Epithelial cell of proximal tubule (primary cell): ENCODE measurements around the gene FSTL4. TPM values are rescaled to one million over a fixed set of nuclear protein-coding genes. Genes with fewer than 3 reads are reported as not detected.

ENCODE experiments used
- DNase-seq: peaks from one replicate; pipeline ENCODE4 v3.0.0-alpha.2; 2011; ENCODE audit warnings: low read depth
- H3K4me3 ChIP-seq: 2 replicates; pipeline ENCODE4 v1.5.1; 2011; ENCODE audit warnings: low read depth, mild to moderate bottlenecking, low read length
- total RNA-seq: library from RNA; depleted of rRNA; stranded (reverse); fragments of >200 nt; gene quantifications from 2 replicates; pipeline ENCODE4 v1.2.3, GENCODE V29; 2015
- TF ChIP-seq, protein P1 (sequence below): conservative IDR thresholded peaks from 2 replicates; pipeline ENCODE4 v1.5.1; 2012; ENCODE audit warnings: low read depth, mild to moderate bottlenecking, low read length

Gene FSTL4
- total RNA-seq, 1 donor from 2014 or later, result not detected

- no peak for DNase-seq
- H3K4me3 ChIP-seq, result no peak overlapping the region
- TF ChIP-seq, protein P1, sequence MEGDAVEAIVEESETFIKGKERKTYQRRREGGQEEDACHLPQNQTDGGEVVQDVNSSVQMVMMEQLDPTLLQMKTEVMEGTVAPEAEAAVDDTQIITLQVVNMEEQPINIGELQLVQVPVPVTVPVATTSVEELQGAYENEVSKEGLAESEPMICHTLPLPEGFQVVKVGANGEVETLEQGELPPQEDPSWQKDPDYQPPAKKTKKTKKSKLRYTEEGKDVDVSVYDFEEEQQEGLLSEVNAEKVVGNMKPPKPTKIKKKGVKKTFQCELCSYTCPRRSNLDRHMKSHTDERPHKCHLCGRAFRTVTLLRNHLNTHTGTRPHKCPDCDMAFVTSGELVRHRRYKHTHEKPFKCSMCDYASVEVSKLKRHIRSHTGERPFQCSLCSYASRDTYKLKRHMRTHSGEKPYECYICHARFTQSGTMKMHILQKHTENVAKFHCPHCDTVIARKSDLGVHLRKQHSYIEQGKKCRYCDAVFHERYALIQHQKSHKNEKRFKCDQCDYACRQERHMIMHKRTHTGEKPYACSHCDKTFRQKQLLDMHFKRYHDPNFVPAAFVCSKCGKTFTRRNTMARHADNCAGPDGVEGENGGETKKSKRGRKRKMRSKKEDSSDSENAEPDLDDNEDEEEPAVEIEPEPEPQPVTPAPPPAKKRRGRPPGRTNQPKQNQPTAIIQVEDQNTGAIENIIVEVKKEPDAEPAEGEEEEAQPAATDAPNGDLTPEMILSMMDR, result no peak
Measured at GRCh38 chr5:133234273-133234672, 378.1 kb downstream of the FSTL4 start.

GRCh38 chr5:133233616-133234015 lies 378.7 kb downstream of the FSTL4 start:
- TF ChIP-seq, protein P1, result no peak
- DNase-seq, result no peak
- no peak overlapping the region for H3K4me3 ChIP-seq

DNA sequence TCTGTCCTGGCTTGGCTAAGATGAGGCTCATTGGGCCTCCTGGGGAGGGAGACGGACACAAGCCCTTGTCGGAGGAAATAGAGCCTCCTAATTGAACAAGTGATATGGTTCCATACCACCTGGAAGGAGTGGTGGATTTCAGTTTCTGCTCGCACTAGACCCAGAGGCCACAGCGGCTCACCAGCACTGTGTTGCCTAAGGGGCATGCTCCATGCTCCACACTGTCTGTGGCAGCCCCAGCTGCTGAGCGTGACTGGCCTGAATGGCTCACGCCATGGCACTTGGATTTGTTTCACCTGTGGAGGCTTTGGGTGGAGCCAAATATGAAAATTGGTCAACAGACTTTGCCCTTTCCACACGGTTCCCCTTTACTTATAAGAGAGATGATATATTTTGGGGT lies 379.4 kb downstream of the FSTL4 start:
- no peak for DNase-seq
- H3K4me3 ChIP-seq, result no peak overlapping the region
- TF ChIP-seq, protein P1, result no peak

DNA sequence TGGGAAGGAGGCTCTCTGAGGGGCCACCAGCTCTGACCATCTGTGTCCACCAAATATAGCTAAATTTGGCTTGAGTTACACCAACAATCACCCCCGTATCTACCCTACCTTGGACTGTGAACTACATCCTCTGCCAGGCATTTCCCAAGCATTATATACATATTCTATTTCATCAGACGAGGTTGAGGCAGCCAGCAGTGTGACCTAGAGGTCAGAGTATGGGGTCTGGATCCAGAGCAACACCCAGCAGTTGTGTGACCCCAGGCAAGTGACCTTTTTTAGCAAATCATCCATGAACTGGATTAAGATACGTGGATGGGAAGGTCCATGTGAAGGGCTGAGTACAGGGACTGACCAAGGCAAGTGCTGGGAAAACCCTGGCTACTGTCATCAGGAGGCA lies 379.9 kb downstream of the FSTL4 start:
- no peak for DNase-seq
- H3K4me3 ChIP-seq, result no peak overlapping the region
- TF ChIP-seq, protein P1, result no peak

DNA sequence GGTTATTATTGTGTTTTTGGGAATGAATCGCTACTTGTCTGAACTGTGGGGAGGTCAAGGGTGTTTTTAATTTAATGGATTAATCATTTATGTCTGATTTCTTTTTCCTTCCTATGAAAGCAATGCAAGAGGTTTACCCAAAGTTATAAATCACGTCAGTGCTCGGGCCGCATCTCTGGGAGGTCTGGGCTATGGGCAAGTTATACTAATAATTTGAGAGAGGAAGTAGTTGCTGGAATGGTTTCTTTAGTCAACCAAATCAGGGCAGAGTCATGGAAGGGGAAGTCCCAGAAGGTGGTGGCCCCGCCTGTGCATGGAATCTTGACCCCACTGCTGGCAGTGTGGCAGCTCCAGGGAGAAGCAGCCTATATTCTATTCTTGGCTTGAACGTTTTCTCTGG lies 380.3 kb downstream of the FSTL4 start:
- TF ChIP-seq, protein P1, result no peak
- DNase-seq, result no peak
- no peak overlapping the region for H3K4me3 ChIP-seq

DNA sequence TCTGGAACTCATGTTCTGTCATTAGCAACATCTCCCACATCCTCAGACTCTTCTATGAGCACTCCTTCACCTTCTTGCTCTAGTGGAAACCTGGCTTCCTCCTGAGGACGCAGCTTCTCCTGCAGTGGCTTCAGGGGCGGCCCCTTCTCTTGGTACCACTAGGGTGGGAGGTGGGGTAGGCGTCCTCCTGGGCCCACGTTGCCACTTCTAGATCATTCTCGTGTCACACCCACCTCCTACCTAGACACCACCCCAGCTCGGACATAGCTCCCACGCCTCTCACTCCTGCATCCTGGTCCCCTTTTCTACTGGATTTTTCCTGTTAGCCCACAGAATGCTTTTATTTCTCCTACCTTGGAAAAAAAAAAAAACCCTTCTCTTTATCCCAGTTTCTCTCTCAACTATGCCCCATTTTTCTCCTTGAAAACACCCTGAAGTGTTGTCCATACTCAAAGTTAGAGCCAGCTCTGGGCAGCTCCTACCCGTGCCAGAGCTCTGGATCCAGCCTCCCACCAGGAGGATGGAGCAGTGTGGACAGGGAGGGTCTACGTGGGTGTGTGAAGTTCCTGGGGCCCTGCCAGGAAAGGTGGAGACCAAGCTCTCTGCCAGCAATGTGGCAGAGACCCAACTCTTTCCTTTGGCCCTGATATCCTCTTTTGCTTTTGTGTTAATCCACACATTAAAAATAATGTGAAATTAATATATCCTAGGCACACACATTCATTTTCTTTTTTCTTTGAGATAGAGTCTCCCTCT lies 381.3 kb downstream of the FSTL4 start:
- DNase-seq, result no peak
- TF ChIP-seq, protein P1, result no peak
- H3K4me3 ChIP-seq, result no peak overlapping the region
